ENCODE results near the gene DEF6. TPM values are rescaled to one million over a fixed set of nuclear protein-coding genes. Genes with fewer than 3 reads are reported as not detected.

The DEF6 gene
- total RNA-seq, 1 experiment from 2014 or later, result 37.3 TPM

GRCh38 chr6:35273822-35274559, 23.6 kb upstream of the DEF6 start:
- no peak overlapping the region for H3K9ac ChIP-seq (ENCODE audit: low read length)
- no peaks in the 10 kb centered on the region for H3K27me3 ChIP-seq (ENCODE audit: low read length)
- no peaks in the 10 kb centered on the region for H3F3A ChIP-seq (ENCODE audit: low read length, unreplicated experiment)
- ChIA-PET CTCF (no interaction called here), POLR2A (ENCODE audit: unreplicated experiment) (no interaction called here)
- DNase-seq (no peak), ATAC-seq (no peak)
- no peak overlapping the region for H3K27ac ChIP-seq (ENCODE audit: low read length)
- H3K9me2 ChIP-seq (replicated peaks; ENCODE audit: low read length), result no peaks in the 10 kb centered on the region
- no TSS peak for BruUV-seq (replicated peaks)
- no peaks in the 10 kb centered on the region for H3K36me3 ChIP-seq (ENCODE audit: low read depth, low read length)
- H3K4me3 ChIP-seq (ENCODE audit: low read length), result no peak overlapping the region
- H3K4me2 ChIP-seq (ENCODE audit: low read length), result no peak overlapping the region
- no peak for TF ChIP-seq EZH2 (IDR thresholded peaks at IDR 0.05; ENCODE audit: low read length, unreplicated experiment)
- TF ChIP-seq EZH2phosphoT487 (IDR thresholded peaks at IDR 0.05; ENCODE audit: borderline replicate concordance, low read length), result no peak
- TF ChIP-seq CTCF (conservative IDR thresholded peaks at IDR 0.05; ENCODE audit: low read depth, low read length), result no peak
- intact Hi-C loops (cut with micrococcal nuclease), result no loop called here
- no peaks in the 10 kb centered on the region for H3K9me3 ChIP-seq (ENCODE audit: low read length)
- H2AFZ ChIP-seq (ENCODE audit: low read length), result no peak overlapping the region
- no peaks in the 10 kb centered on the region for H3K79me2 ChIP-seq (ENCODE audit: low read length)
- H4K20me1 ChIP-seq (ENCODE audit: low read length), result no peaks in the 10 kb centered on the region
- no peaks in the 10 kb centered on the region for H3K4me1 ChIP-seq (ENCODE audit: insufficient read depth, low read length)

- TF ChIP-seq EZH2 (IDR thresholded peaks at IDR 0.05; ENCODE audit: low read length, unreplicated experiment) (no peak), CTCF (conservative IDR thresholded peaks at IDR 0.05; ENCODE audit: low read depth, low read length) (no peak), EZH2phosphoT487 (IDR thresholded peaks at IDR 0.05; ENCODE audit: borderline replicate concordance, low read length) (no peak)
- BruUV-seq (replicated peaks), result no TSS peak
- Histone ChIP-seq H4K20me1 (ENCODE audit: low read length) (no peaks in the 10 kb centered on the region), H2AFZ (ENCODE audit: low read length) (no peak overlapping the region), H3K9me2 (replicated peaks; ENCODE audit: low read length) (no peaks in the 10 kb centered on the region), H3K9me3 (ENCODE audit: low read length) (no peaks in the 10 kb centered on the region), H3F3A (ENCODE audit: low read length, unreplicated experiment) (no peaks in the 10 kb centered on the region), H3K4me2 (ENCODE audit: low read length) (no peak overlapping the region), H3K27me3 (ENCODE audit: low read length) (no peaks in the 10 kb centered on the region), H3K9ac (ENCODE audit: low read length) (no peak overlapping the region), H3K4me1 (ENCODE audit: insufficient read depth, low read length) (no peaks in the 10 kb centered on the region), H3K27ac (ENCODE audit: low read length) (no peak overlapping the region), H3K36me3 (ENCODE audit: low read depth, low read length) (no peaks in the 10 kb centered on the region), H3K4me3 (ENCODE audit: low read length) (no peak overlapping the region), H3K79me2 (ENCODE audit: low read length) (no peaks in the 10 kb centered on the region)
- no peak for ATAC-seq
- intact Hi-C loops (cut with micrococcal nuclease), result no loop called here
- ChIA-PET CTCF (no interaction called here), POLR2A (ENCODE audit: unreplicated experiment) (no interaction called here)
- no peak for DNase-seq
These were observed 21.8 kb upstream of the DEF6 start for GRCh38 chr6:35275744-35276260.

- H3K79me2 ChIP-seq (ENCODE audit: low read length), result no peaks in the 10 kb centered on the region
- DNase-seq (no peak), ATAC-seq (no peak)
- H3K4me2 ChIP-seq (ENCODE audit: low read length), result no peak overlapping the region
- no peaks in the 10 kb centered on the region for H3K36me3 ChIP-seq (ENCODE audit: low read depth, low read length)
- no peak overlapping the region for H3K9ac ChIP-seq (ENCODE audit: low read length)
- ChIA-PET POLR2A (ENCODE audit: unreplicated experiment) (no interaction called here), CTCF (no interaction called here)
- H3K4me3 ChIP-seq (ENCODE audit: low read length), result no peak overlapping the region
- TF ChIP-seq CTCF (conservative IDR thresholded peaks at IDR 0.05; ENCODE audit: low read depth, low read length) (no peak), EZH2 (IDR thresholded peaks at IDR 0.05; ENCODE audit: low read length, unreplicated experiment) (no peak), EZH2phosphoT487 (IDR thresholded peaks at IDR 0.05; ENCODE audit: borderline replicate concordance, low read length) (no peak)
- H3K27me3 ChIP-seq (ENCODE audit: low read length), result no peaks in the 10 kb centered on the region
- H3K27ac ChIP-seq (ENCODE audit: low read length), result no peak overlapping the region
- H3K9me3 ChIP-seq (ENCODE audit: low read length), result no peaks in the 10 kb centered on the region
- no peaks in the 10 kb centered on the region for H3K9me2 ChIP-seq (replicated peaks; ENCODE audit: low read length)
- H3K4me1 ChIP-seq (ENCODE audit: insufficient read depth, low read length), result no peaks in the 10 kb centered on the region
- no TSS peak for BruUV-seq (replicated peaks)
- no peaks in the 10 kb centered on the region for H4K20me1 ChIP-seq (ENCODE audit: low read length)
- no peak overlapping the region for H2AFZ ChIP-seq (ENCODE audit: low read length)
- no peaks in the 10 kb centered on the region for H3F3A ChIP-seq (ENCODE audit: low read length, unreplicated experiment)
- intact Hi-C loops (cut with micrococcal nuclease), result no loop called here
These were observed 18.9 kb upstream of the DEF6 start for GRCh38 chr6:35278708-35279107.

All from PC-3 (cell line).